K562 (cell line): ENCODE results near the gene CISD3. TPM values are rescaled to one million over a fixed set of nuclear protein-coding genes. Genes with fewer than 3 reads are reported as not detected.

Experiments
- CGGBP1 ChIP-seq: fragments of 250-450 bp; sonication (Bioruptor Pico); IDR thresholded peaks from 2 replicates; pipeline ENCODE4 v1.9.0; 2021; ENCODE audit warnings: mild to moderate bottlenecking
- ELK3 ChIP-seq: fragments of 450-650 bp; formaldehyde crosslinking; IDR thresholded peaks from 2 replicates; pipeline ENCODE4 v1.4.0; 2020; ENCODE audit warnings: mild to moderate bottlenecking
- FOXM1 ChIP-seq, 2 experiments: fragments of 450-650 bp in 1 of 2; sonication (generic) in 1 of 2; formaldehyde crosslinking in 1 of 2; IDR thresholded peaks; 2 replicates each; pipeline versions ENCODE4 v1.6.1 to v1.9.0; 2017 to 2022; ENCODE audit warnings: low read depth in 2 of 2, mild to moderate bottlenecking in 2 of 2, missing genetic modification reagents in 1 of 2, moderate library complexity in 1 of 2
- HEY1 ChIP-seq: fragments of 250-450 bp; sonication (Bioruptor Pico); IDR thresholded peaks from 2 replicates; pipeline ENCODE4 v1.5.0; 2020; ENCODE audit warnings: mild to moderate bottlenecking, moderate library complexity, borderline replicate concordance
- HLTF ChIP-seq: fragments of 450-650 bp; IDR thresholded peaks from 2 replicates; pipeline ENCODE4 v1.6.1; 2016
- HMG20B ChIP-seq: fragments of 250-450 bp; sonication (Bioruptor Pico); IDR thresholded peaks from 2 replicates; pipeline ENCODE4 v1.5.0; 2021; ENCODE audit warnings: mild to moderate bottlenecking
- MAFG ChIP-seq: fragments of 450-650 bp; conservative IDR thresholded peaks from 2 replicates; pipeline ENCODE4 v1.6.1; 2016; ENCODE audit warnings: missing genetic modification characterization, missing compliant biosample characterization
- MCM5 ChIP-seq: fragments of 450-650 bp; IDR thresholded peaks from 2 replicates; pipeline ENCODE4 v1.6.1; 2016; ENCODE audit warnings: low read depth
- MXD1 ChIP-seq: fragments of 250-450 bp; sonication (Bioruptor Pico); IDR thresholded peaks from 2 replicates; pipeline ENCODE4 v1.8.0; 2021; ENCODE audit warnings: borderline replicate concordance, mild to moderate bottlenecking, moderate library complexity; ENCODE audit not compliant: poor library complexity, severe bottlenecking
- MYC ChIP-seq, 2 experiments: fragments of 250-450 bp in 1 of 2; sonication (Bioruptor Pico) in 1 of 2; IDR thresholded peaks; 2 replicates each; pipeline versions ENCODE4 v1.5.1 to v1.6.1; 2012 to 2021; ENCODE audit warnings: low read depth in 2 of 2, borderline replicate concordance in 1 of 2, improper control_type of control experiment in 1 of 2, low read length in 1 of 2, mild to moderate bottlenecking in 1 of 2, moderate library complexity in 1 of 2
- NCOA1 ChIP-seq: fragments of 450-650 bp; IDR thresholded peaks from 2 replicates; pipeline ENCODE4 v1.6.1; 2016; ENCODE audit warnings: low read depth
- NR2C1 ChIP-seq, 2 experiments: fragments of 450-650 bp; IDR thresholded peaks; 2 replicates each; pipeline ENCODE4 v1.6.1; 2017; ENCODE audit warnings: mild to moderate bottlenecking in 2 of 2, antibody characterized with exemption in 1 of 2, inconsistent platforms in 1 of 2, missing compliant biosample characterization in 1 of 2, missing genetic modification characterization in 1 of 2
- NUFIP1 ChIP-seq: fragments of 450-650 bp; IDR thresholded peaks from 2 replicates; pipeline ENCODE4 v1.6.1; 2018; ENCODE audit not compliant: partially characterized antibody
- PTTG1 ChIP-seq: fragments of 450-650 bp; IDR thresholded peaks from 2 replicates; pipeline ENCODE4 v1.6.1; 2016; ENCODE audit warnings: low read depth, mild to moderate bottlenecking, missing genetic modification characterization, missing compliant biosample characterization
- RBM39 ChIP-seq: fragments of 200-400 bp; formaldehyde crosslinking; optimal IDR thresholded peaks from 2 replicates; pipeline ENCODE3; 2018; ENCODE audit warnings: low read depth, low read length
- ZBTB33 ChIP-seq: sonication (generic); formaldehyde crosslinking; IDR thresholded peaks from 2 replicates; pipeline ENCODE4 v1.8.1; 2023; ENCODE audit warnings: mild to moderate bottlenecking, missing genetic modification reagents
- ZFP36 ChIP-seq: fragments of 150-350 bp; IDR thresholded peaks from 2 replicates; pipeline ENCODE4 v1.6.1; 2018; ENCODE audit warnings: low read length, low read depth; ENCODE audit not compliant: partially characterized antibody
- ZNF134 ChIP-seq: fragments of 250-450 bp; sonication (Bioruptor Pico); conservative IDR thresholded peaks from 2 replicates; pipeline ENCODE4 v1.4.0; 2020
- ZNF507 ChIP-seq: conservative IDR thresholded peaks from 2 replicates; pipeline ENCODE4 v1.6.1; 2017; ENCODE audit warnings: missing genetic modification characterization, missing compliant biosample characterization
- ZNF76 ChIP-seq: fragments of 250-450 bp; sonication (Bioruptor Pico); IDR thresholded peaks from 2 replicates; pipeline ENCODE4 v1.4.0; 2020; ENCODE audit warnings: mild to moderate bottlenecking, moderate library complexity, borderline replicate concordance
- ZNF79 ChIP-seq: fragments of 250-450 bp; sonication (Bioruptor Pico); IDR thresholded peaks from 2 replicates; pipeline ENCODE4 v1.4.0; 2020; ENCODE audit warnings: low read depth, mild to moderate bottlenecking, moderate library complexity
- polyA plus RNA-seq, 8 experiments: library from polyadenylated mRNA; depleted of rRNA in 4 of 8; stranded (reverse) in 5 of 8; unstranded in 3 of 8; fragments of >200 nt; fragmentation: Nextera tagmentation in 2 of 8; fragmentation: Illumina TruSeq in 1 of 8; extraction: Ambion mirVana in 2 of 8; extraction: Trizol in 1 of 8; gene quantifications; 2 replicates each; pipeline versions ENCODE4 v1.2.1 to v1.2.3, GENCODE V29; 2011 to 2014; ENCODE audit warnings: inconsistent platforms in 1 of 8, missing spikeins in 1 of 8
- total RNA-seq, 7 experiments: library from RNA; depleted of rRNA in 6 of 7; stranded (reverse); fragments of >200 nt in 6 of 7; fragmentation: Illumina TruSeq in 2 of 7; extraction: Trizol in 2 of 7; gene quantifications; 2 replicates each; pipeline versions ENCODE4 v1.2.1 to v1.2.3, GENCODE V29; 2011 to 2021; ENCODE audit warnings: low replicate concordance in 1 of 7
- TF ChIP-seq, protein P1 (sequence below): conservative IDR thresholded peaks from 2 replicates; pipeline ENCODE4 v1.6.1; 2011; ENCODE audit warnings: low read depth, mild to moderate bottlenecking, low read length; ENCODE audit not compliant: control insufficient read depth

The CISD3 gene
- total and polyA plus RNA-seq, 9 of the 15 experiments (the other 6 are each of a cell fraction or from before 2014, with no cell fraction given), result 5.0 to 60.7 (median 15.7) TPM

- TF ChIP-seq ZBTB33 (CRISPR knock-in tag) (peak; percentile 94), NUFIP1 (no peak), HEY1 (CRISPR knock-in tag) (no peak), RBM39 (no peak), CGGBP1 (CRISPR knock-in tag) (no peak), PTTG1 (tag) (no peak), HLTF (no peak), HMG20B (CRISPR knock-in tag) (no peak), ZNF134 (CRISPR knock-in tag) (no peak), ZNF76 (CRISPR knock-in tag) (no peak), NCOA1 (no peak; the same call in 1 of the 2 replicates), ZFP36 (no peak), MYC (IDR thresholded peaks at IDR 0.05; ENCODE audit: low read depth, low read length) (peak; percentile 80), MYC (CRISPR knock-in tag; IDR thresholded peaks at IDR 0.05; ENCODE audit: borderline replicate concordance, low read depth) (no peak), MCM5 (no peak), NR2C1 (IDR thresholded peaks at IDR 0.05) (no peak), NR2C1 (tag; IDR thresholded peaks at IDR 0.05) (no peak), FOXM1 (IDR thresholded peaks at IDR 0.05; ENCODE audit: low read depth) (no peak), FOXM1 (CRISPR knock-in tag; IDR thresholded peaks at IDR 0.05; ENCODE audit: low read depth) (no peak), MAFG (tag) (no peak), ELK3 (CRISPR knock-in tag) (no peak), MXD1 (CRISPR knock-in tag) (no peak), ZNF507 (tag) (no peak), ZNF79 (CRISPR knock-in tag) (no peak)
- TF ChIP-seq, protein P1, sequence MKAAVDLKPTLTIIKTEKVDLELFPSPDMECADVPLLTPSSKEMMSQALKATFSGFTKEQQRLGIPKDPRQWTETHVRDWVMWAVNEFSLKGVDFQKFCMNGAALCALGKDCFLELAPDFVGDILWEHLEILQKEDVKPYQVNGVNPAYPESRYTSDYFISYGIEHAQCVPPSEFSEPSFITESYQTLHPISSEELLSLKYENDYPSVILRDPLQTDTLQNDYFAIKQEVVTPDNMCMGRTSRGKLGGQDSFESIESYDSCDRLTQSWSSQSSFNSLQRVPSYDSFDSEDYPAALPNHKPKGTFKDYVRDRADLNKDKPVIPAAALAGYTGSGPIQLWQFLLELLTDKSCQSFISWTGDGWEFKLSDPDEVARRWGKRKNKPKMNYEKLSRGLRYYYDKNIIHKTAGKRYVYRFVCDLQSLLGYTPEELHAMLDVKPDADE, result peak; percentile 73; the same call in 1 of the 2 replicates
These were observed 19.3 kb downstream of the CISD3 start (continued) for GRCh38 chr17:38749223-38750043.
